CD4-positive, alpha-beta T cell treated with Interleukin-4 for 1 hour (primary cell): Measurements from ENCODE around the gene FCN1.

Source experiments
- DNase-seq, 2 donors: peaks; one replicate each; pipeline ENCODE4 v3.0.0-alpha.2; 2020 to 2022

FCN1 gene

GRCh38 chr9:134950386-134951210 is 32.9 kb upstream of the FCN1 start:
- no peak for DNase-seq

- DNase-seq = no peak
Observed at GRCh38 chr9:134949681-134950385, 32.1 kb upstream of the FCN1 start.

- no peak for DNase-seq
Observed at GRCh38 chr9:134948149-134948548, 30.4 kb upstream of the FCN1 start.

GRCh38 chr9:134947265-134947955 is 29.7 kb upstream of the FCN1 start:
- no peak for DNase-seq

GRCh38 chr9:134946663-134947062 is 29.0 kb upstream of the FCN1 start:
- DNase-seq = no peak

- no peak for DNase-seq
Observed at GRCh38 chr9:134945509-134946275, 28.0 kb upstream of the FCN1 start.

GRCh38 chr9:134944916-134945315 is 27.2 kb upstream of the FCN1 start:
- DNase-seq = no peak

GRCh38 chr9:134944351-134944802 is 26.7 kb upstream of the FCN1 start:
- no peak for DNase-seq

GRCh38 chr9:134943836-134944235 is 26.1 kb upstream of the FCN1 start:
- no peak for DNase-seq

GRCh38 chr9:134943411-134943810 is 25.7 kb upstream of the FCN1 start:
- DNase-seq = no peak

- DNase-seq = no peak
Observed at GRCh38 chr9:134942788-134943184, 25.1 kb upstream of the FCN1 start.

GRCh38 chr9:134942011-134942787 is 24.5 kb upstream of the FCN1 start:
- DNase-seq = no peak

- DNase-seq = no peak
Observed at GRCh38 chr9:134940236-134941208, 22.8 kb upstream of the FCN1 start.

GRCh38 chr9:134939836-134940235 is 22.1 kb upstream of the FCN1 start:
- no peak for DNase-seq

- DNase-seq = no peak
Observed at GRCh38 chr9:134939080-134939733, 21.5 kb upstream of the FCN1 start.

- no peak for DNase-seq
Observed at GRCh38 chr9:134938346-134939079, 20.8 kb upstream of the FCN1 start.

GRCh38 chr9:134937566-134938345 is 20.0 kb upstream of the FCN1 start:
- no peak for DNase-seq

GRCh38 chr9:134937164-134937555 is 19.4 kb upstream of the FCN1 start:
- no peak for DNase-seq
